ENCODE data around the gene TLCD1.

The TLCD1 gene

DNA sequence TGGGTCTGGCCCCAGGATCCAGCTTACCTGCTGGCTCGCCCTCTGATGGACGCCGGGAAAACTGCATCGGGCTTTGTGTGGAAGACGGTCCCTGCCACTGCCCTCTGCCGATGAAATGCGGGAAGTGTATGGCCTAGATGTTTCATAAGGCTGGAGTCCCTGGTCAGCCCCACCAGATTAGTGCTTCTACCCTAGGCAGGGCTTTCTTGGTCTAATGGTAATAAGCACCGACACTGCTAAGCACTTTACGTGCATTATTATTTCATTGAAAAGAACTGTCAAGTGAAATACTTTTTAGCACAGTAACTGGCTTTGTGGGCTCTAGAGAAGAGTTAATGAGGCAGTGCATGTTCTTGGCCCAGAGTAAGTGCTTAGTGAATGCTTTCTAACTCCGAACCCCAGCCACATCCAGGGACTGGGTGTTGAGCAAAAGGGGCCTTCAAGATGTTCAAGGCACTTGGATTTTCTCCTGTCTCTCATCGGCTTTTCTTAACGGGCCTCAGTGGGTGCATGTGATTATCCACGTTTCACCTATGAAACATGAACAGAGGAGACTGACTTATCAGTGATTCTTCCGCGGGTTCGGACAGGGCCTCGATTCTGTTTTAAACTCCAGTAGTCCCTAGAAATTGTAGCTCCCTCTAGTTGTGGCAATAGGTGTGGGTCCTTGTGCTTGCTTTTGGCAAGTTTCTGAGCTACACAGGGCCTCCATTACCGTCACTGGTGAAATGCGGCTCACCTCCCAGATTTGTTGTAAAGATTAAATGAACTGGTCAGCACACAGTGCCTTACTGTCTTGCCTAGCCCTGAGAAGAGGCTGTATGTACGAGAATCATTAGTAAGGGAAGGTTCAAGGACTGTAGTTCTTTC, 24.4 kb upstream of the TLCD1 start:
- DNase-seq (ENCODE audit: low read depth) = peak; percentile 95
- H3K4me3 ChIP-seq (ENCODE audit: low read length) = no peak overlapping the region
- TF ChIP-seq, protein P1, sequence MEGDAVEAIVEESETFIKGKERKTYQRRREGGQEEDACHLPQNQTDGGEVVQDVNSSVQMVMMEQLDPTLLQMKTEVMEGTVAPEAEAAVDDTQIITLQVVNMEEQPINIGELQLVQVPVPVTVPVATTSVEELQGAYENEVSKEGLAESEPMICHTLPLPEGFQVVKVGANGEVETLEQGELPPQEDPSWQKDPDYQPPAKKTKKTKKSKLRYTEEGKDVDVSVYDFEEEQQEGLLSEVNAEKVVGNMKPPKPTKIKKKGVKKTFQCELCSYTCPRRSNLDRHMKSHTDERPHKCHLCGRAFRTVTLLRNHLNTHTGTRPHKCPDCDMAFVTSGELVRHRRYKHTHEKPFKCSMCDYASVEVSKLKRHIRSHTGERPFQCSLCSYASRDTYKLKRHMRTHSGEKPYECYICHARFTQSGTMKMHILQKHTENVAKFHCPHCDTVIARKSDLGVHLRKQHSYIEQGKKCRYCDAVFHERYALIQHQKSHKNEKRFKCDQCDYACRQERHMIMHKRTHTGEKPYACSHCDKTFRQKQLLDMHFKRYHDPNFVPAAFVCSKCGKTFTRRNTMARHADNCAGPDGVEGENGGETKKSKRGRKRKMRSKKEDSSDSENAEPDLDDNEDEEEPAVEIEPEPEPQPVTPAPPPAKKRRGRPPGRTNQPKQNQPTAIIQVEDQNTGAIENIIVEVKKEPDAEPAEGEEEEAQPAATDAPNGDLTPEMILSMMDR (IDR thresholded peaks at IDR 0.05; ENCODE audit: insufficient read depth, low read depth, low read length, missing control alignments) = peak; percentile 100

GRCh38 chr17:28749516-28750177, 23.6 kb upstream of the TLCD1 start:
- TF ChIP-seq, protein P1 (IDR thresholded peaks at IDR 0.05; ENCODE audit: insufficient read depth, low read depth, low read length, missing control alignments) = no peak
- no peak overlapping the region for H3K4me3 ChIP-seq (ENCODE audit: low read length)
- no peak for DNase-seq (ENCODE audit: low read depth)

DNA sequence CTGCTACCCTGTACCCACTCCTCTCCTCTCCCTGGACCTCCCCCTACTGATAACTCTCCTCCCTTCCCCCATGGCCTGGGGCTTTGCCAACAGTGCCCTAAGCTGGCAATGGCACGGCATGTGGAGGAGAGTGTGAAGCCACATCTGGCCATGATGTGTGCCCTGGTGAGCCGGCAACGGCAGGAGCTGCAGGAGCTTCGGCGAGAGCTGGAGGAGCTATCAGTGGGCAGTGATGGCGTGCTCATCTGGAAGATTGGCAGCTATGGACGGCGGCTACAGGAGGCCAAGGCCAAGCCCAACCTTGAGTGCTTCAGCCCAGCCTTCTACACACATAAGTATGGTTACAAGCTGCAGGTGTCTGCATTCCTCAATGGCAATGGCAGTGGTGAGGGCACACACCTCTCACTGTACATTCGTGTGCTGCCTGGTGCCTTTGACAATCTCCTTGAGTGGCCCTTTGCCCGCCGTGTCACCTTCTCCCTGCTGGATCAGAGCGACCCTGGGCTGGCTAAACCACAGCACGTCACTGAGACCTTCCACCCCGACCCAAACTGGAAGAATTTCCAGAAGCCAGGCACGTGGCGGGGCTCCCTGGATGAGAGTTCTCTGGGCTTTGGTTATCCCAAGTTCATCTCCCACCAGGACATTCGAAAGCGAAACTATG, 23.0 kb upstream of the TLCD1 start:
- no peak for DNase-seq (ENCODE audit: low read depth)
- no peak overlapping the region for H3K4me3 ChIP-seq (ENCODE audit: low read length)
- TF ChIP-seq, protein P1 (IDR thresholded peaks at IDR 0.05; ENCODE audit: insufficient read depth, low read depth, low read length, missing control alignments) = no peak

GRCh38 chr17:28747801-28748750, 22.0 kb upstream of the TLCD1 start:
- TF ChIP-seq, protein P1 (IDR thresholded peaks at IDR 0.05; ENCODE audit: insufficient read depth, low read depth, low read length, missing control alignments) = no peak
- H3K4me3 ChIP-seq (ENCODE audit: low read length) = no peak overlapping the region
- DNase-seq (ENCODE audit: low read depth) = no peak

DNA sequence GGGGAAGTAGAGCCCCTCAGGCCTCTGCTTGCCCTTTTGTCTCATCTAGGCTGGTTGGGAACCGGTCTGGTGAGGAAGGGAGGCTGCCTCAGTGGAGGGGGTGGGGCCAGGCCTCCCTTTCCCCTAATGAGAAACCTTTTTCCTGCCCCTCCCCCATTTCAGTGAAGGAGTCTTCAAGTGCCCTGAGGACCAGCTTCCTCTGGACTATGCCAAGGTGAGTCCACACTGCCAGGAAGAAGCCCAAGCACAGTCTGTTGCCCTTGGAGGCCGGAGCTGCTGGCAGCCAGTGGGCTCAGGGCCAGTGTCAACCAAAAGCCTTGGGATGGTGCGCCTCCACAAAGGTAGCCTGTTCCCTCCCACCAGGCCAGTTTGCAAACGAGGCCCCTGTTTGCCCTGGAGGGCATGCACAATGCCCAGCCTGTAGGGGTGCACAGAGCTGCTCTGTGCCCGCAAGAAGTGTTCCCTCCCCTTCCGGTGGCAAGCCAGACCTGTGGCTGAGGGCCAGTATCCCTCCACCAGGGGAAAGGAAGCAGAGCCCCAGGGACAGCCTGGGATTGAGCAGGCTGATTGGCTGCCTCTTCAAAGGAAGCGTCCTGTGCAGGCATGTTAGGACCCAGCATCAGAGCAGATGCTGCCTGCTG, 21.1 kb upstream of the TLCD1 start:
- peak overlapping the region; percentile 88 for H3K4me3 ChIP-seq (ENCODE audit: low read length)
- peak; percentile 71 for DNase-seq (ENCODE audit: low read depth)
- TF ChIP-seq, protein P1 (IDR thresholded peaks at IDR 0.05; ENCODE audit: insufficient read depth, low read depth, low read length, missing control alignments) = no peak

DNA sequence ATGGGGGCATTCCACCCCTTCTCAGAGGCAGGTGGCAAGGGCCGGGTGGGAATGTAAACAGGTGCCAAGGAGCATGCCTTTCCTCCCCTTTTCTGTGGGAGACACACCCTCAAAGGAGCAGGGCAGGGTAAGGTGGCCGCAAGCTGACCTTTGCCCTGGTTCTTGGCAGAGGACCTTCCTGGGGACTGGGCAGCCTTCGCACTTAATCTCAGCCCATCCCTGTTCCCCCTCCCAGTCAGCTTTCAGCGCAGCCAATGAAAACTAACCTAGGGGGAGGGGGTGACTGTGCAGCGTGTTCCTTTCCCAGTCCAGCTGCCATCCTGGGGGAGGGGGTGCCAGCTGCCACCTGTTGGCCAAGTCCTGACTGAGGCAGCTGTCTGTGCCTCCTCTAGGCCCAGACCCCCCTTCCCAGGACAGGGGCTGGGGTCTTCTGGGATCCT, 20.6 kb upstream of the TLCD1 start:
- TF ChIP-seq, protein P1 (IDR thresholded peaks at IDR 0.05; ENCODE audit: insufficient read depth, low read depth, low read length, missing control alignments) = no peak
- no peak for DNase-seq (ENCODE audit: low read depth)
- H3K4me3 ChIP-seq (ENCODE audit: low read length) = peak overlapping the region; percentile 88
